Chondrocyte (in vitro differentiated cells): Measurements from ENCODE around the gene PDCD7. TPM values are rescaled to one million over a fixed set of nuclear protein-coding genes. Genes with fewer than 3 reads are reported as not detected.

ENCODE experiments used
- DNase-seq: peaks from one replicate; pipeline ENCODE4 v3.0.0; 2021; ENCODE audit warnings: mixed read lengths, low spot score
- H3K27ac Mint-ChIP-seq: one replicate; pipeline ENCODE4 v1.8.0; 2021; ENCODE audit warnings: mild to moderate bottlenecking, moderate library complexity, mixed read lengths; ENCODE audit not compliant: unreplicated experiment
- H3K27me3 Mint-ChIP-seq: 2 replicates; pipeline ENCODE4 v1.8.0; 2021; ENCODE audit warnings: low read depth, mixed read lengths
- H3K36me3 Mint-ChIP-seq: 2 replicates; pipeline ENCODE4 v1.8.0; 2021; ENCODE audit warnings: low read depth, mixed read lengths
- H3K4me1 Mint-ChIP-seq: 2 replicates; pipeline ENCODE4 v1.8.0; 2021; ENCODE audit warnings: low read depth, mild to moderate bottlenecking, mixed read lengths
- H3K4me3 Mint-ChIP-seq: one replicate; pipeline ENCODE4 v1.8.0; 2021; ENCODE audit warnings: mild to moderate bottlenecking, moderate library complexity, mixed read lengths; ENCODE audit not compliant: unreplicated experiment
- H3K9me3 Mint-ChIP-seq: 2 replicates; pipeline ENCODE4 v1.8.0; 2021; ENCODE audit warnings: low read depth, mixed read lengths
- CTCF ChIP-seq: fragments of 200-600 bp; sonication (generic); IDR thresholded peaks from 2 replicates; pipeline ENCODE4 v1.5.0; 2021; ENCODE audit warnings: antibody characterized with exemption, mild to moderate bottlenecking, moderate library complexity
- total RNA-seq: library from RNA; stranded (reverse); gene quantifications from 3 replicates; pipeline ENCODE4 v1.2.1, GENCODE V29; 2021

The PDCD7 gene
- total RNA-seq, 1 donor from 2014 or later = 14.7 TPM

- TF ChIP-seq CTCF = no peak
- Mint-ChIP-seq H3K4me1 (peaks cover 25% of the 10 kb centered on the region), H3K4me3 (no peak overlapping the region), H3K27me3 (no peaks in the 10 kb centered on the region), H3K36me3 (peaks cover 16% of the 10 kb centered on the region), H3K27ac (no peak overlapping the region), H3K9me3 (no peaks in the 10 kb centered on the region)
- no peak for DNase-seq
Measured at GRCh38 chr15:65130941-65131340, 2.7 kb downstream of the PDCD7 start.

GRCh38 chr15:65115542-65115941, 18.1 kb downstream of the PDCD7 start:
- Mint-ChIP-seq H3K36me3 (peaks cover 33% of the 10 kb centered on the region), H3K27ac (no peak overlapping the region)

GRCh38 chr15:65115086-65115485, 18.5 kb downstream of the PDCD7 start, which contains the start of gene UBAP1L:
UBAP1L (minus strand) TSS chr15:65115200; CDS start chr15:65106215, 8,985 bp downstream.
- Mint-ChIP-seq H3K9me3 (no peaks in the 10 kb centered on the region), H3K4me3 (no peak within 1 kb of the TSS), H3K4me1 (peaks cover 3% of the 10 kb centered on the region), H3K36me3 (peaks cover 33% of the 10 kb centered on the region), H3K27me3 (no peaks in the 10 kb centered on the region), H3K27ac (no peak within 1 kb of the TSS)
- no peak for DNase-seq
- no peak for TF ChIP-seq CTCF

More at GRCh38 chr15:65115542-65115941, 18.1 kb downstream of the PDCD7 start:
- no peaks in the 10 kb centered on the region for H3K27me3 Mint-ChIP-seq
- H3K4me1 Mint-ChIP-seq = peaks cover 3% of the 10 kb centered on the region
- no peak for DNase-seq
- H3K4me3 Mint-ChIP-seq = no peak overlapping the region
- TF ChIP-seq CTCF = no peak
- no peaks in the 10 kb centered on the region for H3K9me3 Mint-ChIP-seq

GRCh38 chr15:65110676-65111292, 22.8 kb downstream of the PDCD7 start:
- H3K27me3 Mint-ChIP-seq = no peaks in the 10 kb centered on the region
- no peaks in the 10 kb centered on the region for H3K9me3 Mint-ChIP-seq
- no peak overlapping the region for H3K27ac Mint-ChIP-seq
- no peak overlapping the region for H3K4me3 Mint-ChIP-seq
- H3K36me3 Mint-ChIP-seq = peaks cover 13% of the 10 kb centered on the region
- peaks cover 3% of the 10 kb centered on the region for H3K4me1 Mint-ChIP-seq
- no peak for TF ChIP-seq CTCF
- DNase-seq = no peak

- Mint-ChIP-seq H3K27ac (no peak overlapping the region), H3K36me3 (peaks cover 13% of the 10 kb centered on the region), H3K4me1 (peaks cover 3% of the 10 kb centered on the region), H3K27me3 (no peaks in the 10 kb centered on the region), H3K4me3 (no peak overlapping the region), H3K9me3 (no peaks in the 10 kb centered on the region)
- no peak for TF ChIP-seq CTCF
- DNase-seq = no peak
Measured at GRCh38 chr15:65106011-65106590, 27.5 kb downstream of the PDCD7 start.
